AG04450 (cell line): Measurements from ENCODE around the gene LRRK1. TPM values are rescaled to one million over a fixed set of nuclear protein-coding genes. Genes with fewer than 3 reads are reported as not detected.

Source experiments
- CTCF ChIA-PET: fragments of 300-600, 350-600 bp; formaldehyde crosslinking; extraction: SDS; loops from one replicate; lab custom pipeline; 2022; ENCODE audit warnings: antibody characterized with exemption, inconsistent platforms; lab: Charles Lee
- POLR2A ChIA-PET: fragments of 350-600 bp; formaldehyde crosslinking; extraction: SDS; loops from one replicate; lab custom pipeline; 2021; ENCODE audit warnings: antibody characterized with exemption, inconsistent platforms; lab: Yijun Ruan, JAX
- DNase-seq: peaks from one replicate; pipeline ENCODE4 v3.0.0-alpha.2; 2011; ENCODE audit warnings: low read depth, low spot score
- H3K27ac ChIP-seq: one replicate; pipeline ENCODE4 v1.5.1; 2012; ENCODE audit warnings: low read depth, low read length, control low read depth
- H3K27me3 ChIP-seq: one replicate; pipeline ENCODE4 v1.6.0; 2012; ENCODE audit warnings: low read length; ENCODE audit not compliant: control insufficient read depth, insufficient read depth
- H3K4me3 ChIP-seq: 2 replicates; pipeline ENCODE4 v1.5.1; 2011; ENCODE audit warnings: mild to moderate bottlenecking, low read depth, low read length, control low read depth
- H3K9me3 ChIP-seq: 2 replicates; pipeline ENCODE4 v1.5.1; 2012; ENCODE audit warnings: low read length; ENCODE audit not compliant: control insufficient read depth, insufficient read depth
- CTCF ChIP-seq: IDR thresholded peaks from 2 replicates; pipeline ENCODE4 v1.5.1; 2011; ENCODE audit warnings: low read depth, low read length, control low read depth, inconsistent platforms
- polyA plus RNA-seq: library from polyadenylated mRNA; depleted of rRNA; stranded (reverse); fragments of >200 nt; gene quantifications from 2 replicates; pipeline ENCODE4 v1.2.3, GENCODE V29; 2011

The LRRK1 gene
- polyA plus RNA-seq, 1 experiment: 5.6 TPM

- Histone ChIP-seq H3K4me3 (no peak overlapping the region), H3K9me3 (peaks cover 3% of the 10 kb centered on the region; the same call in 1 of the 2 replicates), H3K27me3 (no peaks in the 10 kb centered on the region), H3K27ac (no peak overlapping the region)
- no peak for DNase-seq
- CTCF ChIA-PET: interaction anchor here (0.6 to 2.1 kb wide), 2 partner anchors 21 to 52 kb away, joined by 3 to 6 read pairs; no protein-coding TSS in a partner anchor
- TF ChIP-seq CTCF: no peak
- POLR2A ChIA-PET: no interaction called here
Observed at GRCh38 chr15:101059381-101060341, 140.5 kb downstream of the LRRK1 start.

DNA sequence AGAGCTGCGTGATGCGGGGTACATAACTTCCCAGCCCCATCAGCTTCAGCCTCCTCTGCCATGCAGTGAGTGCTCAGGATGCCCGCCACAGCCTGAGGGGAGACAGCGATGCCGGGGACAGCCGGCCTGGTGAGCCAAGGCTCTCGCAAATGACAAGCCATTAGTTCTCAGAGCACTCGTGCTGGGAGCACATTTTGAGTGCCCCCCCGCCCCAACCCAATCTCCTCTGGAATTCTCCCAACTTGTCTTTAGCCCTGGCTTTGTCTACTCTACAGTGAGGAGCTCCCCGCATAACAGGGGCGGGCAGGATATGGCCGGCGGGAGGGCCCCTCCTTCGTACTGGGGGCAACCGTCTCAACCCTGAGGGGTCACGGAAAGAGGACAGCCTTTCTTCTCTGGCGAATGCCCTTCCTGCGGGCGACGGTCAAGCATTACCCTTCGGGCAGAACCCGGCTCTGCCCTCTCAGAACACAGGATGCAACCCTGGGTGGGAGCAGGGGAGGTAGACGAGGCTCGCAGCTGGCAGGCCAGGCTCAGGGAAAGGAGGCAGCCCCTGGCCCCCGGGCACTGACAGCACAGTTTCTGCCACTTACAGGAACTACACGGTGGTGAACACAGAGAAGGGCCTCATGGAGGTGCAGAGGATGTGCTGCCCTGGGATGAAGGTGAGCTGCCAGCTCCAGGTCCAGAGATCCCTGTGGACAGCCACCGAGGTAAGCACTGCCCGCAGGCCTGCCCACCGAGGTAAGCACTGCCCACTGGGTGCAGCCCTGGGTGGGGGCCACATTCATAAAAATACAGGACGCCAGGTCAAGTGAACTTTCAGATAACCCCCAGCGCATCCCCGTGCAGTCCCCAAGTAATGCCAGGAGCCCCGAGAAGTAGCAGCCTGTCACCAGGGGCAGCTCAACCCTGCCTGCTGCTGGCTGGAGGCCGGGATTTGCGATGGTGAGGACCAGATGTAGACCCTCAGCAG is 141.7 kb downstream of the LRRK1 start:
- Histone ChIP-seq H3K27me3 (no peaks in the 10 kb centered on the region), H3K27ac (no peak overlapping the region), H3K9me3 (peaks cover 3% of the 10 kb centered on the region; the same call in 1 of the 2 replicates), H3K4me3 (no peak overlapping the region)
- TF ChIP-seq CTCF: no peak
- ChIA-PET POLR2A (no interaction called here), CTCF (interaction anchor here (2.1 kb wide), 1 partner anchor 53 kb away, joined by 6 read pairs; no protein-coding TSS in a partner anchor)
- no peak for DNase-seq

DNA sequence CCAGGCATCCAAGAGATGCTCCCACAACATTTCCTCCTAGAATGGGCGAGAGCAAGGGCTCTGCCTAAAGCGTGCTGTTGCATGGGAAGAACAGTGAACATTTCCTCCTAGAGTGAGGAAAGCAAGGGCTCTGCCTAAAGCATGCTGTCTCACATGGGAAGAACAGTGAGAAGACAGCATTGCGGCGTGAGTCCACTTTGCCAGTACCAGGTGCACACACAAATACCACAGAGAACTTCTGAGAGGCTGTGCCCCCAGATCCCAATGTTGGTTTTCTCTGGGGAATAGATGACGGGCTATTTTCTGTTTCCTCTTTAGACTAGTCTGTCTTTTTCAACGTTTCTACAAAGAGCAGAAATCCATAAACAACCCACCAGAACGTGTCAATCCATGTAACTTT is 142.9 kb downstream of the LRRK1 start:
- ChIA-PET CTCF (interaction anchor here (2.1 kb wide), 1 partner anchor 54 kb away, joined by 6 read pairs; no protein-coding TSS in a partner anchor), POLR2A (no interaction called here)
- TF ChIP-seq CTCF: no peak
- DNase-seq: no peak
- Histone ChIP-seq H3K27me3 (no peaks in the 10 kb centered on the region), H3K4me3 (no peak overlapping the region), H3K9me3 (peaks cover 3% of the 10 kb centered on the region; the same call in 1 of the 2 replicates), H3K27ac (no peak overlapping the region)

DNA sequence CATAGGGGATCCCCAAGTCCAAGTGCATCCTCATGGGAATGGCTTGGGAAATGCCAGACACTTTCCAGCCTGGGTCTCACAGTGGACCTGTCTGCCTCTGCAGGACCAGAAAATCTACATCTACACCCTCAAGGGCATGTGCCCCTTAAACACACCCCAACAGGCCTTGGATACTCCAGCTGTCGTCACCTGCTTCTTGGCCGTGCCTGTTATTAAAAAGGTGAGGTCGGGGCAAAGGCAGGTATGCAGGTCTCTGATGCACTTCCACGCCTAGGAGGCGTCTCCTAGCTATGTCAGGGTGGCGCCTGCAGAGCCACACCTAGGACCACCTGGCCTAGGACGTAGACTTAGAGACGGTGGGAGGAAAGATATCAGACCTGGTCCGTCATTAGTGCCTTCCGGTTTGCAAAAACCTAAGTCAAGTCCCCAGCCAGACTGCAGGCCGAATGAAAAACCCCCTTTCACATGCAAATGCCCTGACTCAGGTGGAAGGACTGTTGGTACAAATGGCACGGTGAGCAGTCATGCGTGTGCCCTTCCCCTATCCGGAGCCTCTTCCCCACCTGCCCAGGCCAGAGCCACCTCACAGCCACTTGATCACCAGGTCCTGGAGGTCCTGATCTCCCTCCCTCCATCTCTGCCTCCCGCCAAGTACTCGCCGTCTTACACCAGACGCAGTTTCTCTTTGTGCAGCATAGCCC is 143.5 kb downstream of the LRRK1 start:
- no peak for TF ChIP-seq CTCF
- ChIA-PET POLR2A (no interaction called here), CTCF (no interaction called here)
- H3K27ac ChIP-seq: no peak overlapping the region
- no peak for DNase-seq
- peaks cover 3% of the 10 kb centered on the region; the same call in 1 of the 2 replicates for H3K9me3 ChIP-seq
- H3K27me3 ChIP-seq: no peaks in the 10 kb centered on the region
- H3K4me3 ChIP-seq: no peak overlapping the region
